Measurements from ENCODE around the gene CDK5R1. TPM values are rescaled to one million over a fixed set of nuclear protein-coding genes. Genes with fewer than 3 reads are reported as not detected.

CDK5R1 gene
- total RNA-seq, 4 donors from 2014 or later, result 5.7 to 12.1 (median 10.7) TPM

DNA sequence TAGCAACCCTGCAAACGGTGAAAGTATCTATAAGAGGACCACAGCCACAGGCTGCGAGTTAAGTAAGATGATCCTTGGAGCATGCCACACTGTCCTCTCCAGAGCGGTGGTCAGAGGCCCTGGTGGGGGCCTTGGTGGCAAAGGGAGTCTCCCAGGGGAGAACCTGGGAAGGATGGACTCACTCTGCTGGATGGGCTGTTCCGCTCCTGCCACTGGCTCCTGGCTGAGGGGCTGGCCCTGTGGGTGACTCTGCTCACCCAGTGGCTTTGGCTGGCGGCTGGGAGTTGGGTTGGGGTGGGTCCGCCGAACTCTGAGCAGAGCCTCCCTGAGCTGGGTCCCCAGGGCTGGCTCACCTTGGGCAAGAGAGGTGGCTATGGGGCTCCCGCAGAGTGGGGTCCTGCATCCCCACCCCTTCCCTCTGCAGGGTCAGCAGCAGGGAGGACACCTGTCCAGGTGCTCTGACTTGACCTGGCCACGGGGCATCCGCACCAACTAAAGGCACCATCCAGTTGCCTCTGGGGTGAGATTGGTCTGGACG is 7.3 kb downstream of the CDK5R1 start:
- peaks cover 5 to 84% (median 10%) of the 10 kb centered on the region in 3 donors for H3K4me1 ChIP-seq
- H3K9me3 ChIP-seq, result no peaks in the 10 kb centered on the region
- no peak overlapping the region for H3K27ac ChIP-seq
- H3K27me3 ChIP-seq, result no peaks in the 10 kb centered on the region
- 89% methylated on average over 5 of the region's 11 CpGs; no CpG with 5 or more reads in 1 of the 2 donors for WGBS, 2 donors
- intact Hi-C loops (cut with DNase I), result no loop called here
- no peak overlapping the region for H3K4me3 ChIP-seq
- DNase-seq, result no peak
- H3K36me3 ChIP-seq, result peaks cover 0 to 53% (median 0%) of the 10 kb centered on the region in 3 donors
- TF ChIP-seq, protein P1, sequence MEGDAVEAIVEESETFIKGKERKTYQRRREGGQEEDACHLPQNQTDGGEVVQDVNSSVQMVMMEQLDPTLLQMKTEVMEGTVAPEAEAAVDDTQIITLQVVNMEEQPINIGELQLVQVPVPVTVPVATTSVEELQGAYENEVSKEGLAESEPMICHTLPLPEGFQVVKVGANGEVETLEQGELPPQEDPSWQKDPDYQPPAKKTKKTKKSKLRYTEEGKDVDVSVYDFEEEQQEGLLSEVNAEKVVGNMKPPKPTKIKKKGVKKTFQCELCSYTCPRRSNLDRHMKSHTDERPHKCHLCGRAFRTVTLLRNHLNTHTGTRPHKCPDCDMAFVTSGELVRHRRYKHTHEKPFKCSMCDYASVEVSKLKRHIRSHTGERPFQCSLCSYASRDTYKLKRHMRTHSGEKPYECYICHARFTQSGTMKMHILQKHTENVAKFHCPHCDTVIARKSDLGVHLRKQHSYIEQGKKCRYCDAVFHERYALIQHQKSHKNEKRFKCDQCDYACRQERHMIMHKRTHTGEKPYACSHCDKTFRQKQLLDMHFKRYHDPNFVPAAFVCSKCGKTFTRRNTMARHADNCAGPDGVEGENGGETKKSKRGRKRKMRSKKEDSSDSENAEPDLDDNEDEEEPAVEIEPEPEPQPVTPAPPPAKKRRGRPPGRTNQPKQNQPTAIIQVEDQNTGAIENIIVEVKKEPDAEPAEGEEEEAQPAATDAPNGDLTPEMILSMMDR (IDR thresholded peaks at IDR 0.05), result no peak
- no peak for TF ChIP-seq POLR2A (IDR thresholded peaks at IDR 0.05)

- peaks cover 5 to 76% (median 10%) of the 10 kb centered on the region in 3 donors for H3K4me1 ChIP-seq
- TF ChIP-seq POLR2A (IDR thresholded peaks at IDR 0.05), result no peak
- TF ChIP-seq, protein P1 (IDR thresholded peaks at IDR 0.05), result no peak
- intact Hi-C loops (cut with DNase I), result no loop called here
- WGBS, 2 donors, result 92 to 93% methylated on average over 6 to 18 of the region's 34 CpGs
- no peak overlapping the region for H3K4me3 ChIP-seq
- DNase-seq, result no peak
- H3K27ac ChIP-seq, result no peak overlapping the region
- peaks cover 0 to 46% (median 0%) of the 10 kb centered on the region in 3 donors for H3K36me3 ChIP-seq
- H3K9me3 ChIP-seq, result no peaks in the 10 kb centered on the region
- no peaks in the 10 kb centered on the region for H3K27me3 ChIP-seq
Measured at GRCh38 chr17:32494621-32495358, 8.0 kb downstream of the CDK5R1 start.

DNA sequence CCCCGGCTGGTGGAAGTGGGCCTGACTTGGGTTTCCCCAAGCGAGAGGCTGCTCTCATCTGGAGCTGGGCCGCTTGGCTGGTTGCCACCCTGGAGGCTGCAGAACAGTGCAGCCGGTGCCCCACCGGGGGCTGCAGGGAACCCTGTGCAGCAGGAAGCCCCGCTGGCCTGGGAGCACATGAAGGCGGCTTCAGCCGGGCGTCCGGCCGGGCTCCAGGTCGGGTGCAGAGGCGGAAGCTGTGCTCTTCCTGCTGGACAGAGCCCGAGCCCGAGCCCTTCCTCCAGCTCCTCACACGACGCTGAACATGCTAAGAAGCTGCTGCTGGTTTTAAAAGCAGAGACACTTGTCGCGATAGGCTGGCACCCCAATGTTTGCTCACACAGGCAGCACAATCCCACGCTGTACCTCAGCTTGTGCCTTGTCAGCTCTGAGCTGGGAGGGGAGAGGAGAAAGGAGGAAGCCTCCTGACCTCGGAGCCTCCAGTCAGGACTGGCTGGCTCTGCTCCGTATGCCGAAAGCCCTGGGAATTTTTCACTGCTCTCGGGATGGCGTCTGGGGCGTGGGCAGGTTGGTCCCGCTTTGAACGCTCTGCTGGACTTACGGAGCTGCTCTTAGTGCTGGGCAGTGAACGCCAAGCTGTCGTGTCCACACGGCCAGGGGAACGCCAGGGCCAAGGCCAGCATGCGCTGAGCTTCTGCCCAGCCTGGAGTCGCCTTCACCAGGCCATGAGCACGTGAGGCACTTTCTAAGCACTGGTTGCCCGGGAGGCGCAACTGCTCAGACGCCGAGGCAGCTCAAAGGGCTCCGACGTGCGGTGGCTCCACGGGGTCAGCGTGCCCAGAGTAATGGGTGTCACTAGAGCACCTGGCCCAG is 8.8 kb downstream of the CDK5R1 start:
- Histone ChIP-seq H3K4me1 (peaks cover 5 to 68% (median 10%) of the 10 kb centered on the region in 3 donors), H3K27ac (no peak overlapping the region), H3K27me3 (no peaks in the 10 kb centered on the region), H3K36me3 (peaks cover 0 to 38% (median 0%) of the 10 kb centered on the region in 3 donors), H3K9me3 (no peaks in the 10 kb centered on the region), H3K4me3 (no peak overlapping the region)
- intact Hi-C loops (cut with DNase I), result no loop called here
- no peak for DNase-seq
- no peak for TF ChIP-seq POLR2A (IDR thresholded peaks at IDR 0.05)
- TF ChIP-seq, protein P1 (IDR thresholded peaks at IDR 0.05), result no peak
- WGBS, 2 donors, result 80% methylated on average over 5 of the region's 45 CpGs; no CpG with 5 or more reads in 1 of the 2 donors

DNA sequence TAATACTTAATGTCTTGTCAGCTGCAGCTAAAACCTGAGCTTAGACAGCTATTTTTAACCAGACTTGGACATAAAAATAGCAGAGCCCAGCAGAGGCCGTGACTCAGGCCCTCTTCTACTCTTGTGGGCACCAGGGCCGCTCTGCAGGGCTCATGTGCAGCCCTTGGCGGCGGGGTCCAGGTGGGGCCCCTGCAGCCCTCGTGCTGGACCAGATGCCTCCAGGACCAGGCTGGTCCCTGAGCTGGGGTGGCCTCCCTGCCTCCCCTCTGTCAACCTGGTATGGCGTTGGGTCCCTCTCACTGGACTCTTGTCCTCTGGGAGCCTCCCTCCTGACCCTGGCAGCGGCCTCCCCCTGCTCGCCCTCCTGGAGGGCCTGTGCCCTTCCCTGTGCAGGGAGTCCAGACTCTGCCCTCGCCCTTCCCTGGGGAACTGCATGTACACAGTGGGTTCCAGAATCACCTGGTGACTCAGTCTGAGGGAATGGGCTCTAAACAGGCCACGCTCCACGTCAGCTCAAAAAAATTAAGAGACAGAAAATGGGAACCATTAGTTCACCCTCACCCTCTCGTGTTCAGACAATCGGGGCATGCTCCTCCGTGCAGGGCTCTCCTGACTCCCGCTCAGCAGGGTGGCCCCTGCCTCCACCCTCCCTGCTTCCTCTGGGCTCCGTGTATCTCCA is 9.7 kb downstream of the CDK5R1 start:
- WGBS, 2 donors, result 40 to 80% methylated on average over 2 to 8 of the region's 16 CpGs
- DNase-seq, result no peak
- intact Hi-C loops (cut with DNase I), result no loop called here
- Histone ChIP-seq H3K27ac (peak overlapping the region in 1 of 4 donors; percentile 10), H3K27me3 (no peaks in the 10 kb centered on the region), H3K9me3 (no peaks in the 10 kb centered on the region), H3K4me1 (peaks cover 5 to 61% (median 10%) of the 10 kb centered on the region in 3 donors), H3K4me3 (no peak overlapping the region), H3K36me3 (peaks cover 0 to 28% (median 0%) of the 10 kb centered on the region in 3 donors)
- no peak for TF ChIP-seq POLR2A (IDR thresholded peaks at IDR 0.05)
- TF ChIP-seq, protein P1 (IDR thresholded peaks at IDR 0.05), result no peak

All from esophagus squamous epithelium (tissue), 5 donors.